Adrenal gland (tissue), 5 donors: ENCODE measurements around the gene NUP153.
A peak's percentile ranks its signal among the peaks of the same experiment; 100 is the strongest.

ENCODE experiments used
- CTCF ChIP-seq, 6 experiments: fragments of 450-650 bp in 4 of 6; fragments of 200-600 bp in 2 of 6; sonication (generic) in 1 of 6; IDR thresholded peaks; 1 replicate in 5 of 6; 2 replicates in 1 of 6; pipeline versions ENCODE4 v1.5.1 to v1.8.0; 2016 to 2021; ENCODE audit warnings: antibody characterized with exemption in 6 of 6, mild to moderate bottlenecking in 2 of 6, moderate library complexity in 1 of 6
- POLR2A ChIP-seq, 2 donors: fragments of 450-650 bp; IDR thresholded peaks; one replicate each; pipeline ENCODE4 v1.6.1; 2017; ENCODE audit warnings: antibody characterized with exemption in 2 of 2, mild to moderate bottlenecking in 2 of 2, moderate library complexity in 1 of 2
- donor health status: DM: no; HTN: no; CAD: no.

- TF ChIP-seq CTCF (IDR thresholded peaks at IDR 0.05) (peak in 3 of 6 experiments; percentile 7 to 16 (median 9)), POLR2A (IDR thresholded peaks at IDR 0.05) (no peak)
These were observed 746 bp downstream of the NUP153 start for GRCh38 chr6:17705778-17706579.
